ENCODE results near the gene CIAO1.

DNA sequence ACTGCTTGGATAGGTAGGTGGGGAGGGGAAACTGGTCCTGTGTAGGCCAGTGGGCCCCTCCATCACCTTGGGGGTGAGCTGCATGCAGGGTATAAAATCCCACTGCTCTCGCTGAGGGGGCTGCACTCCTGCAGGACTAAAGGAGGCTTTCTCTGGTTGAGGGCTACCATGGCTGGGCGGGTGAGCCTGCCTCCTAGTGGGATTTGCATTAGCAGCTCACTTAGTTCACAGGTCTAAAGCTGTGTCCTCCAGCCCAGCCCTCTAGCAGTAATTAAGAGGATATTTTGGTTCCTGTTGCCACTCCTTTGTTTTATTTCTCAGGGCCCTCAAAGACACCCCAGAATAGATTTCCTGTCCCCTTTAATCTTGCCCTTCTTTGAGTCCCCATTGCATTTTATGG lies 24.8 kb upstream of the CIAO1 start:
- TF ChIP-seq POLR2AphosphoS5 (IDR thresholded peaks at IDR 0.05) (no peak), POLR2A (IDR thresholded peaks at IDR 0.05) (no peak)
- TF ChIP-seq, protein P1, sequence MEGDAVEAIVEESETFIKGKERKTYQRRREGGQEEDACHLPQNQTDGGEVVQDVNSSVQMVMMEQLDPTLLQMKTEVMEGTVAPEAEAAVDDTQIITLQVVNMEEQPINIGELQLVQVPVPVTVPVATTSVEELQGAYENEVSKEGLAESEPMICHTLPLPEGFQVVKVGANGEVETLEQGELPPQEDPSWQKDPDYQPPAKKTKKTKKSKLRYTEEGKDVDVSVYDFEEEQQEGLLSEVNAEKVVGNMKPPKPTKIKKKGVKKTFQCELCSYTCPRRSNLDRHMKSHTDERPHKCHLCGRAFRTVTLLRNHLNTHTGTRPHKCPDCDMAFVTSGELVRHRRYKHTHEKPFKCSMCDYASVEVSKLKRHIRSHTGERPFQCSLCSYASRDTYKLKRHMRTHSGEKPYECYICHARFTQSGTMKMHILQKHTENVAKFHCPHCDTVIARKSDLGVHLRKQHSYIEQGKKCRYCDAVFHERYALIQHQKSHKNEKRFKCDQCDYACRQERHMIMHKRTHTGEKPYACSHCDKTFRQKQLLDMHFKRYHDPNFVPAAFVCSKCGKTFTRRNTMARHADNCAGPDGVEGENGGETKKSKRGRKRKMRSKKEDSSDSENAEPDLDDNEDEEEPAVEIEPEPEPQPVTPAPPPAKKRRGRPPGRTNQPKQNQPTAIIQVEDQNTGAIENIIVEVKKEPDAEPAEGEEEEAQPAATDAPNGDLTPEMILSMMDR (IDR thresholded peaks at IDR 0.05): no peak

All from sigmoid colon (tissue), 4 donors.